GM12864 (cell line): ENCODE measurements around the gene MR1.
"Not testable (repeated sequence)": the region's sequence is repeated elsewhere in the genome, so short reads cannot be mapped to it uniquely, and the experiment has no call there.

Experiments used
- DNase-seq: peaks from one replicate; pipeline ENCODE4 v3.0.0-alpha.2; 2011; ENCODE audit warnings: low read depth
- H3K4me3 ChIP-seq: 2 replicates; pipeline ENCODE4 v1.5.1; 2011; ENCODE audit warnings: mild to moderate bottlenecking, low read depth, low read length, control low read depth
- CTCF ChIP-seq: IDR thresholded peaks from 2 replicates; pipeline ENCODE4 v1.5.1; 2011; ENCODE audit warnings: low read depth, mild to moderate bottlenecking, moderate library complexity, low read length, control low read depth, inconsistent platforms; ENCODE audit errors: missing control alignments

MR1 gene

DNA sequence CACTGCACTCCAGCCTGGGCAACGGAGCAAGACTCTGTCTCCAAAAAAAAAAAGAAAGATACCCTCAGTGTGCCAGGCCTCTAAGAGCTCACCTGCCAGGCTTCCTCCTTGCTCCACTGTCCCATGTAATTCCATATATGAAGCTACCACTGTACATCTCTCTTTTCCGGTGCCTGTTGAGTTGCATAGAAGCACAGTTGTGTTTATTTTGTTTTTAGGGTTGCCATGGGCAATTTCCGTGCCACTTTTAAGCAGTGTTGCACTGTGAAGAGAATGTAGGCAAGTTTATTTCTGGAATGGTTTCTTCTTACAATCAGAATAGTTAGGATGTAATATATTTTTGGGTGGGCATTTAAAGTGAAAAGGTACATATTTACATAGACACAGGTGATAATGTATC, 23.3 kb downstream of the MR1 start:
- TF ChIP-seq CTCF = no peak
- DNase-seq = no peak
- H3K4me3 ChIP-seq = no peak overlapping the region

GRCh38 chr1:181059435-181059834, 25.7 kb downstream of the MR1 start:
- no peak for DNase-seq
- H3K4me3 ChIP-seq = no peak overlapping the region
- no peak for TF ChIP-seq CTCF

DNA sequence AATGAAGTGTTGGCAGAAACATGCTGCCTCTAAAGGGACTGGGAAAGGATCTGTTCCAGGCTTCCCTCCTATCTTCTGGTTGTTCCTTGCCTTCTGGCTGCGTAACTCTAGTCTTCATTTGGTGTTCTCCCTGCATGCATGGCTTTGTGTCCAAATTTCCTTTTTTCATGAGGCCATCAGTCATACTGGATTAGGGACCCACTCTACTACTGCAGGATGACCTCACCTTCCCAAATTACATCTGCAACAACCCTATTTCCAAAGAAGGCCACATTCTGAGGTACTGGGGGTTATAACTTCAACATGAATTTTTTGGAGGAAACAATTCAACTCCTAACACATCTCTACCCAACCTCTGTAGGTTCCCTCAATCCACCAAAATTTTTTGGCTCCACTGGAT, 26.3 kb downstream of the MR1 start:
- TF ChIP-seq CTCF = no peak
- no peak for DNase-seq
- H3K4me3 ChIP-seq = no peak overlapping the region

GRCh38 chr1:181060947-181061346, 27.2 kb downstream of the MR1 start:
- not testable (repeated sequence) for DNase-seq, H3K4me3 ChIP-seq

DNA sequence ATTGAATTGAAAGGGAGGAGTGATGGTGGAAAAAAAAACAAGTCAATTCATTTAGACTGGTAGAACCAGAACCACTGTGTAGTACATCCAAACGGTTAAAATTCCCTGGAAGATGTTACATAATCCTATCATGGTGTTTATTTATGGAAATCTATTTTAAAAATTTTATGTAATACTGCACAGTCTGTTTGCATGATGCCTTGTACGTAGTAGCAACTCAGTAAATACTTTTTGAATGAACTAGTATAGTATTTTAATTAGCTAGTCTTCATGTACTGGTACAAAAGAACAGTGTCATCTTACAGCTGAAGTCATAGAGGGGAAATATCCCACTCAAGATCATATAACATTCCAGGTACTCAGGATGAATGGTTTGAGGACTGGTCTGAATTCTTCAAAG, 27.7 kb downstream of the MR1 start:
- DNase-seq = no peak
- TF ChIP-seq CTCF = no peak
- H3K4me3 ChIP-seq = no peak overlapping the region

GRCh38 chr1:181061891-181062835, 28.4 kb downstream of the MR1 start:
- no peak for TF ChIP-seq CTCF
- peak overlapping the region; percentile 37 for H3K4me3 ChIP-seq
- peak; percentile 85 for DNase-seq

DNA sequence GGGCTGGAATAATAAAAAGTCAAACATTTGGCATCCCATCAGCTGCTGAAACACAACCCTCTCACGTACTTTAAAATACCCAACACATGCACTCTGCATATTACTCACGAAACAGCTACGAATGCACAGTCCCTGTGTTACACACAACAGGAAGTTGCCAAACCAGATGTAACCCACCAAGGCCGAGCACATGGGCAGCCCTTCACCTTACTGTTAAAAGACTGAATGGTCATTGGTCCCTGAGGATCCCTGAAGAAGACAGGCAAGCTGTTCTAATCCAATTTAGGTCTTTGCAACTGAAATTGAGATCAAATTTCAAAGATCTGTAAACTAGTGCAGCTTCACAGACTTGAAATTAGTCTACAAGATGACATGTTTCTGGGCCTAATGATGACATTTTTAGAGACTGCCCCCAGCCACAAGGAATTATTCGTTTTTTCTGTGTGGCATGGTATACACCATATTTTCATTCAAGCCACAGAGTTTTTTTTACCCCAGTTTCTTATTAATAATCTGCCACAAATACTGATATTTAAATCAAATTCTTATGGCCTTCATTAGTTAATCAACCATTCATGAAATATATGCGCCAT, 29.1 kb downstream of the MR1 start:
- no peak for TF ChIP-seq CTCF
- DNase-seq = peak; percentile 69
- peak overlapping the region; percentile 37; the same call in 1 of the 2 replicates for H3K4me3 ChIP-seq
